ENCODE results near the gene SERPINA12. TPM values are rescaled to one million over a fixed set of nuclear protein-coding genes. Genes with fewer than 3 reads are reported as not detected.

The SERPINA12 gene
- polyA plus RNA-seq, 1 donor from 2014 or later, result not detected

- Histone ChIP-seq H3K4me3 (ENCODE audit: low read length) (no peak overlapping the region), H3K9ac (ENCODE audit: low read length) (no peak overlapping the region), H3K9me3 (ENCODE audit: low read length) (no peaks in the 10 kb centered on the region), H3K4me2 (ENCODE audit: low read length) (no peak overlapping the region), H3K9me2 (ENCODE audit: insufficient read depth, low read length) (no peaks in the 10 kb centered on the region), H3K79me2 (replicated peaks; ENCODE audit: insufficient read depth, low read length) (no peaks in the 10 kb centered on the region), H3K27ac (ENCODE audit: low read length) (no peak overlapping the region), H3K27me3 (ENCODE audit: insufficient read depth, low read depth, low read length) (no peaks in the 10 kb centered on the region), H4K20me1 (ENCODE audit: insufficient read depth) (no peaks in the 10 kb centered on the region), H3K36me3 (ENCODE audit: insufficient read depth, low read length) (no peaks in the 10 kb centered on the region), H3F3A (ENCODE audit: insufficient read depth, low read length, poor library complexity, severe bottlenecking) (no peaks in the 10 kb centered on the region), H2AFZ (ENCODE audit: low read depth, low read length) (no peak overlapping the region)
- TF ChIP-seq MXI1 (conservative IDR thresholded peaks at IDR 0.05; ENCODE audit: poor library complexity, severe bottlenecking) (no peak), EP300 (conservative IDR thresholded peaks at IDR 0.05; ENCODE audit: poor library complexity, severe bottlenecking) (no peak), SMC3 (conservative IDR thresholded peaks at IDR 0.05; ENCODE audit: poor library complexity) (peak; percentile 86), REST (IDR thresholded peaks at IDR 0.05; ENCODE audit: borderline replicate concordance) (no peak), TAF1 (IDR thresholded peaks at IDR 0.05; ENCODE audit: low read depth) (no peak), RAD21 (conservative IDR thresholded peaks at IDR 0.05) (peak; percentile 86), EZH2 (IDR thresholded peaks at IDR 0.05; ENCODE audit: borderline replicate concordance, insufficient read depth, low read length, poor library complexity, severe bottlenecking) (no peak), POLR2AphosphoS5 (IDR thresholded peaks at IDR 0.05) (no peak)
- TF ChIP-seq, protein P1, sequence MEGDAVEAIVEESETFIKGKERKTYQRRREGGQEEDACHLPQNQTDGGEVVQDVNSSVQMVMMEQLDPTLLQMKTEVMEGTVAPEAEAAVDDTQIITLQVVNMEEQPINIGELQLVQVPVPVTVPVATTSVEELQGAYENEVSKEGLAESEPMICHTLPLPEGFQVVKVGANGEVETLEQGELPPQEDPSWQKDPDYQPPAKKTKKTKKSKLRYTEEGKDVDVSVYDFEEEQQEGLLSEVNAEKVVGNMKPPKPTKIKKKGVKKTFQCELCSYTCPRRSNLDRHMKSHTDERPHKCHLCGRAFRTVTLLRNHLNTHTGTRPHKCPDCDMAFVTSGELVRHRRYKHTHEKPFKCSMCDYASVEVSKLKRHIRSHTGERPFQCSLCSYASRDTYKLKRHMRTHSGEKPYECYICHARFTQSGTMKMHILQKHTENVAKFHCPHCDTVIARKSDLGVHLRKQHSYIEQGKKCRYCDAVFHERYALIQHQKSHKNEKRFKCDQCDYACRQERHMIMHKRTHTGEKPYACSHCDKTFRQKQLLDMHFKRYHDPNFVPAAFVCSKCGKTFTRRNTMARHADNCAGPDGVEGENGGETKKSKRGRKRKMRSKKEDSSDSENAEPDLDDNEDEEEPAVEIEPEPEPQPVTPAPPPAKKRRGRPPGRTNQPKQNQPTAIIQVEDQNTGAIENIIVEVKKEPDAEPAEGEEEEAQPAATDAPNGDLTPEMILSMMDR (IDR thresholded peaks at IDR 0.05; ENCODE audit: poor library complexity, severe bottlenecking), result peak; percentile 92
These were observed 23.1 kb downstream of the SERPINA12 start for GRCh38 chr14:94485944-94486841.

DNA sequence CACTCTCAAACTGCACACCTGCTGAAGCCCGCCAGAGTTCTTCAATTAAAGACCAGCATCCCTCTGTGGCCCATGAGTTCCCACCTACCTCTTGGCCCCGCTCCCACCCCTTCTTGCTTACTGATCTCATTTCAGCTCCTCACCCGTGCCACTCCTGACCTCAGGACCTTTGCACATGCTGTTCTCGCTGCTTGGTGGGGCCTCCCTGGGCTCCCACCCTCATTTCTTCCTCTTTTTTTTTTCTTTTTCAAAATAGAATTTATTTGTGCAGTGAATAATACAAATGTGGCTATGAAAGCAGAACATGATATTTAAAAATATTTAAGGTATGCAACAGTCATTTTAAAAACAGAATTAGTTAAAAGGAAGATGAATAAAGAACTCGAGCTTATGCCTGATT is 24.8 kb downstream of the SERPINA12 start:
- H3K9me2 ChIP-seq (ENCODE audit: insufficient read depth, low read length), result no peaks in the 10 kb centered on the region
- TF ChIP-seq REST (IDR thresholded peaks at IDR 0.05; ENCODE audit: borderline replicate concordance) (no peak), RAD21 (conservative IDR thresholded peaks at IDR 0.05) (no peak), SMC3 (conservative IDR thresholded peaks at IDR 0.05; ENCODE audit: poor library complexity) (no peak), EP300 (conservative IDR thresholded peaks at IDR 0.05; ENCODE audit: poor library complexity, severe bottlenecking) (no peak), EZH2 (IDR thresholded peaks at IDR 0.05; ENCODE audit: borderline replicate concordance, insufficient read depth, low read length, poor library complexity, severe bottlenecking) (no peak), TAF1 (IDR thresholded peaks at IDR 0.05; ENCODE audit: low read depth) (no peak), POLR2AphosphoS5 (IDR thresholded peaks at IDR 0.05) (no peak), MXI1 (conservative IDR thresholded peaks at IDR 0.05; ENCODE audit: poor library complexity, severe bottlenecking) (no peak)
- TF ChIP-seq, protein P1 (IDR thresholded peaks at IDR 0.05; ENCODE audit: poor library complexity, severe bottlenecking), result no peak
- no peaks in the 10 kb centered on the region for H3K36me3 ChIP-seq (ENCODE audit: insufficient read depth, low read length)
- no peak overlapping the region for H3K4me2 ChIP-seq (ENCODE audit: low read length)
- no peak overlapping the region for H3K9ac ChIP-seq (ENCODE audit: low read length)
- H3K27me3 ChIP-seq (ENCODE audit: insufficient read depth, low read depth, low read length), result no peaks in the 10 kb centered on the region
- H2AFZ ChIP-seq (ENCODE audit: low read depth, low read length), result no peak overlapping the region
- H3K79me2 ChIP-seq (replicated peaks; ENCODE audit: insufficient read depth, low read length), result no peaks in the 10 kb centered on the region
- H3F3A ChIP-seq (ENCODE audit: insufficient read depth, low read length, poor library complexity, severe bottlenecking), result no peaks in the 10 kb centered on the region
- H3K27ac ChIP-seq (ENCODE audit: low read length), result no peak overlapping the region
- no peaks in the 10 kb centered on the region for H3K9me3 ChIP-seq (ENCODE audit: low read length)
- H3K4me3 ChIP-seq (ENCODE audit: low read length), result no peak overlapping the region
- no peaks in the 10 kb centered on the region for H4K20me1 ChIP-seq (ENCODE audit: insufficient read depth)

All from neural cell (in vitro differentiated cells).